ENCODE measurements around the gene SLCO3A1. TPM values are rescaled to one million over a fixed set of nuclear protein-coding genes. Genes with fewer than 3 reads are reported as not detected.

The SLCO3A1 gene
- total RNA-seq, 3 donors from 2014 or later: 8.5 to 14.1 (median 13.6) TPM

DNA sequence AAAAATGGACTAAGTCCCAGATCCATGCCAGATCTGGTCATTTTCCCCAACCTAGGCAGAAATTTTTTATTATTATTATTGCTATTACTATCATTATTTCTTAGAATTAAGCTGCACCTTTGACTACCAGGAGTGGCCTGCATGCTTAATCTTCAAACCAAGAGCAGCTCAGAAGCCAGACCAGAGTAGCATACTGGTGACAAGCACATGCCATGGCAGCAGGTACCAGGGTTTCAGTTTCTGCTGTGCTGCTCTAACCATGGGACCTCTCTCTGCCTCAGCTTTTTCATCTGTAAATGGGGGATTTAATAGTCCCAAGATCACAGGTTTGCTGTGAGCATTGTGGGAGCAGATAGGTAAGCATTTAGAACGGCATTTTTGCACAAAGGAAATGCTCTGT, 262.3 kb downstream of the SLCO3A1 start:
- DNase-seq (ENCODE audit: low spot score in 2 of 2): no peak
- H3K27me3 ChIP-seq: no peaks in the 10 kb centered on the region
- no peaks in the 10 kb centered on the region for H3K9me3 ChIP-seq
- TF ChIP-seq, protein P1, sequence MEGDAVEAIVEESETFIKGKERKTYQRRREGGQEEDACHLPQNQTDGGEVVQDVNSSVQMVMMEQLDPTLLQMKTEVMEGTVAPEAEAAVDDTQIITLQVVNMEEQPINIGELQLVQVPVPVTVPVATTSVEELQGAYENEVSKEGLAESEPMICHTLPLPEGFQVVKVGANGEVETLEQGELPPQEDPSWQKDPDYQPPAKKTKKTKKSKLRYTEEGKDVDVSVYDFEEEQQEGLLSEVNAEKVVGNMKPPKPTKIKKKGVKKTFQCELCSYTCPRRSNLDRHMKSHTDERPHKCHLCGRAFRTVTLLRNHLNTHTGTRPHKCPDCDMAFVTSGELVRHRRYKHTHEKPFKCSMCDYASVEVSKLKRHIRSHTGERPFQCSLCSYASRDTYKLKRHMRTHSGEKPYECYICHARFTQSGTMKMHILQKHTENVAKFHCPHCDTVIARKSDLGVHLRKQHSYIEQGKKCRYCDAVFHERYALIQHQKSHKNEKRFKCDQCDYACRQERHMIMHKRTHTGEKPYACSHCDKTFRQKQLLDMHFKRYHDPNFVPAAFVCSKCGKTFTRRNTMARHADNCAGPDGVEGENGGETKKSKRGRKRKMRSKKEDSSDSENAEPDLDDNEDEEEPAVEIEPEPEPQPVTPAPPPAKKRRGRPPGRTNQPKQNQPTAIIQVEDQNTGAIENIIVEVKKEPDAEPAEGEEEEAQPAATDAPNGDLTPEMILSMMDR (IDR thresholded peaks at IDR 0.05): no peak
- TF ChIP-seq POLR2A (IDR thresholded peaks at IDR 0.05) (no peak), POLR2AphosphoS5 (IDR thresholded peaks at IDR 0.05) (no peak)
- no peak overlapping the region for H3K4me3 ChIP-seq
- peaks cover 0 to 7% of the 10 kb centered on the region in 2 donors for H3K4me1 ChIP-seq
- intact Hi-C loops (cut with DNase I; ENCODE audit: low total_unique reads): no loop called here
- H3K36me3 ChIP-seq: no peaks in the 10 kb centered on the region
- no peak overlapping the region for H3K27ac ChIP-seq

DNA sequence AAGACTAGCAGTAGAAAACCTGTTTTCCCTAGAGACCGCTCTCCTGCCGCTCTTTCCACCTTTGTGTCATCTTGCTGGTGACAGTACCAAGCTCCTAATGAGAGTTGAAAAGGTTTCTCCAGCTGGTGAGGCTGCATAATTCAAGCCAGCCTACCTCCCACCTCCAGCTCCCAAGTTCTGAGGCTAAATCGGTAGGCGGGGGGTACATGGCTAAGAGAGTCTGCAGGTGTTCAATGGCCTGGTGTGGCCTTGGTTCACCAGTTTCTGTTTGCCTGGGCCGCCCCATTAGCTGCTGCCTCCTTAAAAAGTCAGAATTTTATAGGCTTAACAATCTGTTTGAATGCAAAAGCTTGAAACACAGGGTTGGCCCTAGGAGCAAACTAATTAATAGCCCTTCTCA, 262.8 kb downstream of the SLCO3A1 start:
- no peak for TF ChIP-seq POLR2A (IDR thresholded peaks at IDR 0.05)
- TF ChIP-seq POLR2AphosphoS5 (IDR thresholded peaks at IDR 0.05): no peak
- TF ChIP-seq, protein P1 (IDR thresholded peaks at IDR 0.05): no peak
- peaks cover 0 to 7% of the 10 kb centered on the region in 2 donors for H3K4me1 ChIP-seq
- H3K27me3 ChIP-seq: no peaks in the 10 kb centered on the region
- no peaks in the 10 kb centered on the region for H3K9me3 ChIP-seq
- no peak for DNase-seq (ENCODE audit: low spot score in 2 of 2)
- no peak overlapping the region for H3K4me3 ChIP-seq
- H3K36me3 ChIP-seq: no peaks in the 10 kb centered on the region
- intact Hi-C loops (cut with DNase I; ENCODE audit: low total_unique reads): no loop called here
- H3K27ac ChIP-seq: no peak overlapping the region

GRCh38 chr15:92117261-92117731, 263.8 kb downstream of the SLCO3A1 start:
- intact Hi-C loops (cut with DNase I; ENCODE audit: low total_unique reads): no loop called here
- H3K36me3 ChIP-seq: no peaks in the 10 kb centered on the region
- H3K27me3 ChIP-seq: no peaks in the 10 kb centered on the region
- DNase-seq (ENCODE audit: low spot score in 2 of 2): no peak
- TF ChIP-seq POLR2AphosphoS5 (IDR thresholded peaks at IDR 0.05) (no peak), POLR2A (IDR thresholded peaks at IDR 0.05) (no peak)
- TF ChIP-seq, protein P1 (IDR thresholded peaks at IDR 0.05): no peak
- peak overlapping the region in 1 of 2 donors; percentile 48 for H3K27ac ChIP-seq
- H3K4me1 ChIP-seq: peaks cover 0 to 7% of the 10 kb centered on the region in 2 donors
- no peaks in the 10 kb centered on the region for H3K9me3 ChIP-seq
- H3K4me3 ChIP-seq: no peak overlapping the region

GRCh38 chr15:92118162-92118935, 264.8 kb downstream of the SLCO3A1 start:
- Histone ChIP-seq H3K27me3 (no peaks in the 10 kb centered on the region), H3K36me3 (no peaks in the 10 kb centered on the region), H3K27ac (no peak overlapping the region), H3K4me3 (no peak overlapping the region), H3K4me1 (peaks cover 0 to 7% of the 10 kb centered on the region in 2 donors), H3K9me3 (no peaks in the 10 kb centered on the region)
- intact Hi-C loops (cut with DNase I; ENCODE audit: low total_unique reads): no loop called here
- no peak for TF ChIP-seq POLR2AphosphoS5 (IDR thresholded peaks at IDR 0.05)
- no peak for TF ChIP-seq POLR2A (IDR thresholded peaks at IDR 0.05)
- TF ChIP-seq, protein P1 (IDR thresholded peaks at IDR 0.05): no peak
- DNase-seq (ENCODE audit: low spot score in 2 of 2): no peak

- no peak overlapping the region for H3K27ac ChIP-seq
- H3K4me3 ChIP-seq: no peak overlapping the region
- DNase-seq (ENCODE audit: low spot score in 2 of 2): no peak
- intact Hi-C loops (cut with DNase I; ENCODE audit: low total_unique reads): no loop called here
- peaks cover 0 to 7% of the 10 kb centered on the region in 2 donors for H3K4me1 ChIP-seq
- H3K9me3 ChIP-seq: no peaks in the 10 kb centered on the region
- no peaks in the 10 kb centered on the region for H3K36me3 ChIP-seq
- TF ChIP-seq POLR2A (IDR thresholded peaks at IDR 0.05): no peak
- TF ChIP-seq, protein P1 (IDR thresholded peaks at IDR 0.05): no peak
- TF ChIP-seq POLR2AphosphoS5 (IDR thresholded peaks at IDR 0.05): no peak
- H3K27me3 ChIP-seq: no peaks in the 10 kb centered on the region
Observed at GRCh38 chr15:92118936-92119325, 265.4 kb downstream of the SLCO3A1 start.
